Endothelial cell of hepatic sinusoid (primary cell): Measurements from ENCODE around the gene POPDC3.

ENCODE experiments used
- in situ Hi-C: cut with HindIII; loops from 2 replicates; pipeline ENCODE4 v1.10.0; 2017; ENCODE audit warnings: low sequenced_read_pairs

The POPDC3 gene

DNA sequence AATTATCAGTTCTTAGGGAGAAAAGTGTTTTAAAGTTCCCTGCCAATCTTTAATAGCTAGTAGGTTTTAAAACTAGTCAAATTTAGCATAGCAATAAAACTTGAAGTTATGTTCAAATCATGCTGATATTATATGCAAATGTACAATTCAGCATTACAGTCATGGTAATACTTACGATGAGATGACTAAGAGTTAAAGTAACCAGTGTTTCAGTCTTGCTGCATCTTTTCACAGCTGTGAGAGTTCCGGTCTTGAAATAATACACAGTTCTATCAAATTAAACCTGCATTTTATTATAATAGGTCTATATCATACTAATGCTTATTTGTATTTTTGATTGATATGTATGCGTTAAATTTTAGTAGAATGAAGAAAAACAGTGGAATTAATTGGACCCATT is 26.1 kb downstream of the POPDC3 start:
- in situ Hi-C loops, result no loop called here

DNA sequence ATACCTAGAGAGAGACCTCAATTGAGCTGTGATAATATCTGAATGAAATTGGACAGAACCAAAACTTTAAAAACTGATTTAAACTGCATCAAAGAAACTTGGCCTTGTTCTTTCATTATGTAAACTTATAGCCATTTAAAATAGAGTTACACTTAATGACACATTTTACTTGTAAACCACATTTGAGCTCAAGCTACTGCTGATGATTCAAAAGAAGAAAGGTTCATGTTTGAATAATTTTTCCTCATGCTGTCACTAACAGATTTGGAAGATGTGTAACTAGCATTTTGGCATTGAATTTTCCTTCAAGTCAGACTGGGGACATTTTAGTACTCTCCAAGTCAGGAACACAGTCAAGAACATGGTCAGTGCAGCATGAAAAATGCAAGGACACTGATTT is 26.9 kb downstream of the POPDC3 start:
- in situ Hi-C loops, result no loop called here

- in situ Hi-C loops, result no loop called here
Measured at GRCh38 chr6:105151644-105152043, 28.2 kb downstream of the POPDC3 start.

DNA sequence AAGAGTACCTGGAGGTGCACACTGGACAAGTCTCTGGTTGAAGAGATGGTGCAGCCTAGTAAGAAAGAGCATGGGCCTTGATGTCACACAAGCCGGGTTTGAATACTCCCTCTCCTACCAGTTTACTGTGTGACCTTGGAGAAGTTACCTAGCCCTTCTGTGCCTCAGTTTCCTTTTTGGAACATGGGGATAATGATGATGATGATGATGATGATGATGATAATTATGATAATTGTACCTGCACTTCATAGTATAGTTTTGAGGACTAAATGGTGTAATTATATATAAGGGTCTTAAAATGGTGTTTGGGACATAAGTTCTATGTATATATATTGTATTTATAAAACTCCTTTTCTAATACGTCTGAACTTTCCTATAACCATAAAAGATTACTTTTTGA is 41.7 kb downstream of the POPDC3 start:
- in situ Hi-C loops, result no loop called here

- in situ Hi-C loops, result no loop called here
Measured at GRCh38 chr6:105137388-105137787, 42.4 kb downstream of the POPDC3 start.

GRCh38 chr6:105136431-105137350 is 43.1 kb downstream of the POPDC3 start:
- in situ Hi-C loops, result no loop called here

DNA sequence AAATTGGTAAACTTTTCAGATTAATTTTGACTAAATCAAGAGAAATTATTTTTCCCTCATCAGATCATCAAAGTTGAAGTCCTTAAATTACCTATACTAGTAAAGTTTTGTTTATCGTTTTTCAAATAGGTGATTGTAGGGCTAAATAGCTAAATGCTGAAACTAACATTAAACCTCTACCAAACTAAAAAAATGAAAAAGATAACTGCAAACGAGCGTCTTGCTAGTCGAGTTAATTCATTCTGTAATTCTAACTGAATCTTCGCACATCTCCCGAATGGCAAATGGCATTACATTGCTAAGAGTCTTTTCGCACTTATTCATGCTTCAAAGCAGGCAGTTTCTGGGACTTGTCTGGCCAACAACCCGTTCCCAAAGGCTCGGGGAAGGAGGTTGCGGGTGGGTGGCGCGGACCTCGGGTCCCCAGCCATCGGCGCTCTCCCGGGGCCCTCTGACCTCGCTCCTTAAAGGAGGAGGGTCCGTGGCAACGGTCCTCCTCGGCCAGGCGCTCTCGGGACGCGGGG is 43.8 kb downstream of the POPDC3 start:
- in situ Hi-C loops, result no loop called here

DNA sequence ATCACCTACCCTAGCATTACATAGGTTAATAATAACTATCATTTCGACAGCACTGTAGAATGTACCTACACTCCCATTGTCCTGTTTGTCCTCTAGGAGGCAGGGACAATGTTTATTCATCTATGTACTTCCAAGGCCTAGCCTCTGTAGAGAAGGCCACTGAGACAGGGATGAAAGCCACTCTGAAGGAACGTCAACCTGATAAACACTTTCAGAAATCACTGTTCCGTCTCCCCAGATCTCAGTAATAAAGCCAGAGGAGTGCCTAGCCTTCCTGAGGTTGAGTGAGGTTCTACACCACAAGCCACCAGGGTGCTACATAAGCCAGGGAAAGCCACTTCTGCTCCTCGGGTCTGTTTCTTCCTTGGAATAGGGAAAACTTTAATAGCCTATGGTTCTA is 44.8 kb downstream of the POPDC3 start:
- in situ Hi-C loops, result no loop called here

GRCh38 chr6:105122717-105123116 is 57.1 kb downstream of the POPDC3 start:
- in situ Hi-C loops, result loop anchor here (25.0 kb wide), 1 partner anchor 265 kb away; no protein-coding TSS in a partner anchor

- in situ Hi-C loops, result loop anchor here (25.0 kb wide), 1 partner anchor 265 kb away; no protein-coding TSS in a partner anchor
Measured at GRCh38 chr6:105121981-105122380, 57.8 kb downstream of the POPDC3 start.

DNA sequence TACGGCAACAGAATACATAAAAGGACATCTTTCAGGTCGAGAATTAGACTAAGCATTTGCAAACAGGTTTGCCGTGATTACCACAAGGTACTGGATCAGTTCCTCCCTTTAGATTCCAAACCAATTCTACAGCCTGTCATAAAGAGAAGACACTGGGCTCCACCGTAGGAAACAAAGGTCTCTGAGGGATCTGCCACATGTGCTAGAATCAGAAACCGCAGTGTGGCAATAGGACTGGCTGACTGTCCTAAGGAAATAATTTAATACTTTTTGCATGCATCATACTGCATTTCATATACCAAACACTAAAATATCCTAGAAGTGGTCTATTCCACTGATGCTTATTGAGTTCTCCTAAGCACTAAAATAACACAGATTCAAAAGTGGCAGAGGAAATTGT is 59.2 kb downstream of the POPDC3 start:
- in situ Hi-C loops, result loop anchor here (25.0 kb wide), 1 partner anchor 267 kb away; no protein-coding TSS in a partner anchor

DNA sequence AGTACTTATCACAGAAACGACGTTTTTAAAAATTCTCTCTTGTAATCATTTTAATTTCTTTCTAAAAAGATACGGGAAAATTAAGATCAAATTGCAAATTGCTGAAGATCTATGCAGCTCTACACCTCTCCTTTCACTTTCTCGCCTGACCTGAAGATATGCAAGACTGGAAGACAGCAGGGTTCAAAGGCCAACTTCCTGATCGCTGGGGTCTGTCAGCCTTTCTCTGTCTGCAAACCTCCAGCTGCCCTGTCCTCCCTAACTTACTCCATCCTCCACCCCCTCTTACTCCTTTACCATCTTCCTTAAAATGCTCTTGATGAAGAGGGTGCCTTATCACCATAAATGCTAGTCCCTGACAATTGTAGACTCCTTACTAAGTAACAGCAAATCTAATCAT is 63.7 kb downstream of the POPDC3 start:
- in situ Hi-C loops, result loop anchor here (25.0 kb wide), 1 partner anchor 271 kb away; no protein-coding TSS in a partner anchor

GRCh38 chr6:105113422-105113821 is 66.4 kb downstream of the POPDC3 start:
- in situ Hi-C loops, result loop anchor here (25.0 kb wide), 1 partner anchor 274 kb away; no protein-coding TSS in a partner anchor

DNA sequence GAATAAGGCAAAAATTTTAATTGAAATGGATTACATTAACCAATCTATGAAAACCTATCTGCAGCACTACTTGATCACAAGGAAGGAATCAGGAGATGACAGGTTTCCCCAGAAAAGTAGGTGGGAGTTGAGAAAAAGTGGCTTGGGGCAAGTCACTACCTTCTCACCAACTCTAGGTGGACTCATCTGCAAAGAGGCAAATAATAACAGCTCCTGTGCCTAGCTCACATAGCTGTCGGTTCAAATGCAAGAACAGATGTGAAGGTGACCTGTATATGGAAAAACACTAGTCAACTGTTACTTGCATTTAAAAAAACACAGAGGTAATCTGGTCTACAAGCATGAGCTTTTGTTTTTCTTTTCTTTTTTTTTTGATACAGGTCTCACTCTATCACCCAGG is 67.2 kb downstream of the POPDC3 start:
- in situ Hi-C loops, result loop anchor here (25.0 kb wide), 1 partner anchor 275 kb away; no protein-coding TSS in a partner anchor

DNA sequence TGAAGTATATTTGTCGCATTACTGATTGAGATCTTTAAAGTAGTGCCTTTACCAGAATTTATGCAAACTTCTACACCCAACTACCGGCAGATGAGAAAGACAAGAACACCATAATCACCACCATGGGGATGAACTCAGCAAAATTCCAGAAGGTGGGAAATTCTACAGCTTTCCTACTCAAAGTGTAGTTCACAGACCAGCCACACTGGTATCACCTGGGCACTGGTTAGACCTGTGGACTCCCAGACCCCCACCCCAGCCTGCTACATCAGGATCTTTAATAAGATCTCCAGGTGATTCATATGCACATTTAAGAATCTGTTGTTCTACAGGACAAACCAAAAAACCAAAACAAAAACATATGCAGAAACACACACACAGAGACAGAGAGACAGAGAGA is 67.9 kb downstream of the POPDC3 start:
- in situ Hi-C loops, result loop anchor here (25.0 kb wide), 1 partner anchor 275 kb away; no protein-coding TSS in a partner anchor

- in situ Hi-C loops, result loop anchor here (25.0 kb wide), 1 partner anchor 276 kb away; no protein-coding TSS in a partner anchor
Measured at GRCh38 chr6:105111105-105111504, 68.7 kb downstream of the POPDC3 start.

DNA sequence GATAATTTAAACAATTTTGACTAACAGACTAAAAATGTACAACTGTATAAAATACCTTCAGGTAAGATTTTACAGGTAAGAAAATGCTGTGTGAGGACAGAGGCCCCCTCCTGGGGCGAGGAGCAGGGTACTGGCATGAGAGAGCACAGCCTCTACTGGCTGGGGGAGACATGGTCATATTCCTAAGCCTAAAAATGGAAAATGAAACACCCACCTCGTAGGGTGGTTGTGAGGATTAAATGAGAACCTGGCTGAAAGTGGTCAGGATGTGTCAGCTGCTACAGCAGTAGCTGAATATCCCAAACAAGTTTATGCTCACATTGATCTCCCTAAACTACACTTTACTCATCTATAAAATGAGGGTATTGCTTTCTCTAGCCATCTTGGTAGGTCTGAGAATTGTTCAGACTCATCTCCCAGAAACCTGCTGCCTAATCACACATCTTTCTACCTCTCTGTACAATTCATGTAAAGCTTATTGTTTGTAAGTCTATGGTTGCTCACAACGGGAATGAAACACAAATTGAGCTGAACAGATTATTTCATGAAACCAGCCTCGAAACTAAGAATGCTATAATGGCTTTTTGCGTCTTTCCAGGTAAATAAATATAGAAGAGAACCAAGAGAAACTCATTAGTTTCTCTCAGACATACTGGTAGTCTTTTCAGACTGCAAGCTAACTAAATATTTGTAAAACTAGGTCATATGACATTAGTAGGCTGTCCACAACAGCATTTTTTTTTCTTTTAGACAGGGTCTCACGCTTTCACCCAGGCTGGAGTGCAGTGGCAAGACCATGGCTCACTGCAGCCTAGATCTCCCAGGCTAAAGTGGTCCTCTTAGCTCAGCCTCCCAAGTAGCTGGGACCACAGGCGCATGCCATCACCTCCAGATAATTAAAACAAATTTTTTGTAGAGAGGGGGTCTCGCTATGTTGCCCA is 69.6 kb downstream of the POPDC3 start:
- in situ Hi-C loops, result loop anchor here (25.0 kb wide), 1 partner anchor 277 kb away; no protein-coding TSS in a partner anchor

DNA sequence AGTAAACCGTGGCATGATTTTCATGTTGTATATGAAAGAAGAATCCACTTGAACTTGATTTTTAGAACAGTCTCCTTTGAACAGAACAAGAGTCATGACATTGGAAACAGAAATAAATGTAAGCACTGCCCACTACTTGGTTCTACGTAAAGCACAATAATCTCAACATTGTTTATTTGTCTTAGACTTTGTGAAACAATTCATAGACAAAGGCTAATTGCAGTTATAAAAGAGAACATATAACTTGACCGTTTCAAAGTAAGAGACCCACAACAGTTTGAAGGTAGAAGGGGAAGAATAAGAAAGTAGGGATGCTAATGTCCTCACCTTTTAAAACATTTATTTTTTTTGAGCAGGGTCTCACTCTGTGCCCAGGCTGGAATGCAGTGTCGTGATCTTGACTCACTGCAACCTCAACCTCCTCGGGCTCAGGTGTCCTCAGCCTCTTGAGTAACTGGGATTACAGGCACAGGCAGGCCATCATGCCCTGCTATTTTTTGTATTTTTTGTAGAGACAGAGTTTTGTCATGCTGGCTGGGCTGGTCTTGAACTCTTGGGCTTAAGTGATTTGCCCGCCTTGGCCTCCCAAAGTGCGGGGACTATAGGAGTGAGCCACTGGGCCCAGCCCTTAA is 71.1 kb downstream of the POPDC3 start:
- in situ Hi-C loops, result loop anchor here (25.0 kb wide), 1 partner anchor 279 kb away; no protein-coding TSS in a partner anchor
